HG02840 (cell line): ENCODE measurements around the gene PHF20.
A peak's percentile ranks its signal among the peaks of the same experiment; 100 is the strongest.
"Not testable (repeated sequence)": the region's sequence is repeated elsewhere in the genome, so short reads cannot be mapped to it uniquely, and the experiment has no call there.

Source experiments
- ATAC-seq: cut with Tn5 transposase; IDR thresholded peaks from one replicate; pipeline ENCODE4 v1.9.1; 2021; ENCODE audit warnings: mild to moderate bottlenecking, moderate library complexity, moderate number of reproducible peaks; ENCODE audit not compliant: unreplicated experiment, low FRiP score

Gene PHF20

DNA sequence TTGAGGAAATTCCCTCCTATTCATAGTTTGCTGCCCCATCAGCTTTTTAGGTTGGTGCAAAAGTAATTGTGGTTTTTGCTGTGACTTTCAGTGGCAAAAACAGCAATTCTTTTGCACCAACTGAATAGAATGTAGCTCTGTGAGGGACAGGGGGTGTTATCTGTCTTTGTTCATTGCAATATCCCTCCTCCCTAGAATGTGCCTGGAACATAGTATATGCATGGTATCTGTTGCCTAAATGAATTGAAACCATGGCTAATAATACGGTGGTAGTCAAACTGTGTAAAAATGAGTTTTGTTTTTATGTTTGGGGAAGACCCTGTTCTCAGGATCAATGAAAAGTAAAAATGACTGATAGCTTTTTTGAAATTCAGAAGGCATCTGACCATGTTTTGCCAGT is 137.4 kb downstream of the PHF20 start:
- no peak for ATAC-seq

DNA sequence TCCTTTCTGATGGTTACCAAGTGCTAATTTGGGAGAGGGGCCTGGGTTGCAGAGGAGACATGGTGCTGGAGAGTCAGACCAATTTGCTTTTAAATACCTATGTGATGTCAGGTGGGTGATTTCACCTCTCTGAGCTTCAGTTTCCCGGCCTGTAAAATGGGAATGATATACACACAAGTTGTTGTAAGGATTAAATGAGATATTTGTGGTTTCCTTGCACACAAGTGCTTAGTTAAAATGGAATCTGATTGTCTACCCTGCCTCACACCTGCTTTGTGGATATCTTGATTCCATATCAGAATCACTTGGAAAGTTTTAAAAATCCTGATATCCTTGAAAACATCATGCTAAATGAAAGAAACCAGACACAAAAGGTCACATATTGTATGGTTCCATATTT is 138.0 kb downstream of the PHF20 start:
- ATAC-seq, result no peak

DNA sequence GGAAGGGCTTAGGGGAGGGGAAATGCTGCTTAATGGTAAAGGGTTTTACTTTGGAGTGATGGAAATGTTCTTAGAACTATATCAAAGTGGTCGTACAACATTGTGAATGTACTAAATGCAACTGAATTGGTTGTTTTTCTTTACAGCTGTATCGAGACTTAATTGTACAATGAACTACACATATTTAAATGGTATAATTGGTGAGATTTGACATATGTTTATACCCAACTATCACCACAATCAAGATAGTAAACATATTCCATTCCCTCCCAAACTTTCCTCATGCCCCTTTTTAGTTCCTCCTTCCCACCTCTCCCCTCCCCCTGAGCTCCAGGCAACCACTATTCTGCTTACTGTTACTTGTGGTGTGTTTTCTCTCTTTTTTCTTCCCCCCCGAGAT is 138.4 kb downstream of the PHF20 start:
- ATAC-seq, result no peak

GRCh38 chr20:35912881-35913280 is 141.1 kb downstream of the PHF20 start:
- no peak for ATAC-seq

- ATAC-seq, result no peak
These were observed 145.3 kb downstream of the PHF20 start for GRCh38 chr20:35917077-35917476.

DNA sequence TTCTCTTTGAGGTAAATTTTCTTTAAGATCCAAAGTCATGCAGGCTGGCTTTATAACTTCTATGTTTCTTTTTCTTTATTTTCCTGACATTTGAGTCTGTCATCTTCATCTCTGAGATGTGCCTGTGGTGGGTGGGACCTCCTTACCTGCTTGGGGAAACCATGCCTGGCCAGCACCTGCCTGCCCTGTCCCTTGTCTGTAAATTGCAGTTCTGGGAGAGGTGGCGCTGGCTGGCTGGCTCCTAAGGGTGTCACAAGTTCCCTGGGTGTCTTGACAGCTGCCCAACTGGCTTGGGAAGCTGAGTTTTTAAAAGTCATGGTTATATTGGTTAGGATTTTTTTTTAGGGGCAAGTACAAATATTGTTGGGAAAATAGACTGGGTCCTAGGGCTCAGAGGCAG is 146.2 kb downstream of the PHF20 start:
- no peak for ATAC-seq

- ATAC-seq, result no peak
These were observed 148.7 kb downstream of the PHF20 start for GRCh38 chr20:35920523-35920922.

GRCh38 chr20:35929301-35929700 is 157.5 kb downstream of the PHF20 start:
- ATAC-seq, result no peak

GRCh38 chr20:35934050-35934449 is 162.2 kb downstream of the PHF20 start:
- no peak for ATAC-seq

- ATAC-seq, result no peak
These were observed 167.4 kb downstream of the PHF20 start for GRCh38 chr20:35939264-35939663.

- no peak for ATAC-seq
These were observed 169.8 kb downstream of the PHF20 start for GRCh38 chr20:35941620-35942019.

- ATAC-seq, result no peak
These were observed 170.4 kb downstream of the PHF20 start for GRCh38 chr20:35942243-35942642.

DNA sequence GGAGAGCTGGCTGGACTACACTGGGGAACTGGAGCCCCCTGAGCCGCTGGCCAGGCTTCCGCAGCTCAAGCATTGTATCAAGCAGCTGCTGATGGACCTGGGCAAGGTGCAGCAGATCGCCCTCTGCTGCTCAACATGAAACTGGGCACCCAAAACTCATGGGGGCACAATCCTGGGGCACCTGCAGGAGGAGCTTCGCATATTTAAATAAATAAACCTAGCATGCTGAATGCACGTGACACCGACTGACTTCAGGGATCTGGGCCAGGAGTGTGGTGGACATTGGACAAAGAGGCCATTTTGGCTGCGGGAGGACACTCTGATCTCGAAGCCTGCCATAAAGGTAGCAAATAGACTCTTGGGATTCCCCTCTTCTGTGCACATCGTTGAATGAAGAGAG is 175.7 kb downstream of the PHF20 start:
- ATAC-seq, result no peak

DNA sequence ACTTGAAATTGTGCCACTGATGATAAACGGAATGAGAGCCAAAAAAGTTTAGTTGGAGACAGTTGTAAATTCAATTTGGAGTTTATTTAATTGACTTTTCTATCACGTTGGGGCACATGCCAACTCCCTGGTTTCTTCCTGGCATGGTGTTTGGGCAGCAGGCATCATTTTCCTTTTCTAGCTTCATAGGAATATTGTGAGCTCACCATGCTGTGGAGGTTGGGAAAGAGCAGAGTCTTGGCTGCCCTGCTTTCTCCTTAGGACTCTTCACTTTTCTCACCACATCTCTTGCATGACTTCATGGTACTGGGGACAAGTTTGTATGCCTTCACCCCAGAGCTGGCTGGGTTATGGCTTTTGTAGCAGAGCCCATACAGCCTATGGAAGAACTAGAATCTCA is 176.1 kb downstream of the PHF20 start:
- no peak for ATAC-seq

GRCh38 chr20:35950093-35950492 is 178.3 kb downstream of the PHF20 start:
- ATAC-seq, result no peak

- not testable (repeated sequence) for ATAC-seq
These were observed 180.3 kb downstream of the PHF20 start for GRCh38 chr20:35952080-35952479.

DNA sequence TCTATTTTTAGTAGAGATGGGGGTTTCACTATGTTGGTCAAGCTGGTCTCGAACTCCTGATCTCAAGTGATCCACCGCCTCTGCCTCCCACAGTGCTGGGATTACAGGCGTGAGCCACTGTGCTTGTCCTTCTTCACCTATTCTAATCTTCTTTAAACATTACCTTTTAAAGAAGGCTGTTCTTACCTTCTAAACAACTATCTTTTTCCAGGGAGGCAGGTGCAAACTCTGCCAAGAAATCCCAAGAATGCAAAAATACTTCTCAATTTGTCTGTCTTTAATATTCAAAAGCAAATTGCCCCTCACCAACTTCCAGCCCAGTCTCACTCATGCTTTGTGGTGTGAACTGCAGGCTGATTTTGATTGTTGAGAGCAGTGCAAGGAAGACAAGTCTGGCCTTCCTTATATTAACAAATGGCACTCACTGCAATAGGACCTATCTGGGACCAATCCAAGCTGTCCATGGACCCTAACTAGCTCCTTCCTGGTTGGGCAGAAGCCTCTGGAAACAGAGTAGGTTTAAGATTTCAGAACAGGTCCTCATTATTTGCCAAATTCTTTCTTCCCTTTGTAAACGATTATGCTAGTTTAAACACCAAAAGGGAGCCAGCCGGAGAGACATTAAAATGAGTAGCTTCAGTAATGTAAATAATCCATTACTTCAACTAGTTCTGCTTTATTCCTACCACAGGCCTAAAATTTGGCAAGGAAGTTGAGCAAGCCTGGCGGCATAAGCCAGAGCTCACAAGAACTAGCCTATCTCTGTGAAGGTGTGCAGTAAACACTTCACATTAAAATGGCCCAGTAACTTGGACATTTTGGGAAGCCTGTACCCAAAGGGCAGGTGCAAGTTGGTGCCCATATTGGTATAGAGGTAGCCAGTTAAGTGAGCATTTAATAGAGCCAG is 180.9 kb downstream of the PHF20 start:
- ATAC-seq, result no peak

GRCh38 chr20:35953387-35954199 is 181.8 kb downstream of the PHF20 start:
- ATAC-seq, result peak; percentile 30

DNA sequence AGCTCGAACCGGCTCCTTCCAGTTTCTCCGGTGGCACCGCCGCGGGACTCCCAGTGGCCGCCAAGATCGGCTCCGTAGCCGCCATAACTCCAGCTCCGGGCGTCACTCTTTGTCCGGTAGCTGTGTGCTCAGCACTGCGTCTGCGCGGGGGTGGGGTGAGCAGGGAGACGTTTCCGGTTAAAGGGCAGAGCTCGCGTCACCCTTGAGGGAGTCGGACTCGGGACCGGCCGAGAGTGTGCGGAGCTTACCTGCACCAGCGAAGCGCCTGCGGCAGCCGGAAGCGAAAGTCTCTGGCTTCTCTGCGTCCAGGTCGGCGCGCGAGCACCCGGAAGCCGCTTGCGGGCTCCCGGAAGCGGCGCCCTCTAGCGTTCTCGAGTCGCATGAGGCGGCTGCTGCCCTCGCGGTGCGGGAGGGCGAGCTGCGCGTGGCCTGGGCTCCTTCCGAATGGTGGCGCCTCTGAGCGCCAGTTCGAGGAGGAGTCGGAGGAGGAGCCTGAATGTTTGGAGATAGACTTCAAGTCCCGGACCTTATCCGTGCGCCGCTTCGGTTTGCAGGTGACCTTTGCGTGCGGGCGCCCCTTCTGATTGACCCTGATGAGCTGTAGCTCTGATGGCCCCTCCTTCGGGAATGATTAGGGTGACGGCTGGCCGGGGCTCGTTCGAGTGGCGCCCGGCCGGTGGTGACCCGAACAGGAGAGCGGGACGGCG is 182.5 kb downstream of the PHF20 start, which contains the start of gene SCAND1:
Gene SCAND1, minus strand, starts transcription at position 303 of the 707 bp plus-strand sequence. Its CDS starts 218 bp downstream, at position 85.
- ATAC-seq, result peak; percentile 85

GRCh38 chr20:35954907-35955251 is 183.1 kb downstream of the PHF20 start:
- no peak for ATAC-seq

- ATAC-seq, result no peak
These were observed 184.8 kb downstream of the PHF20 start for GRCh38 chr20:35956616-35957015.
